GM13977 (cell line): ENCODE results near the gene PLA2G3.
"Not testable (repeated sequence)": the region's sequence is repeated elsewhere in the genome, so short reads cannot be mapped to it uniquely, and the experiment has no call there.

Experiments
- DNase-seq: peaks from one replicate; pipeline ENCODE4 v3.0.0; 2012; ENCODE audit warnings: low spot score
- in situ Hi-C: fragments of 300-500 bp; cut with MboI; formaldehyde crosslinking; loops from one replicate; pipeline ENCODE4 v1.12.0; 2022; ENCODE audit warnings: low sequenced_read_pairs, low pct_unique_long_range_greater_than_20kb, mixed read lengths, inconsistent platforms; ENCODE audit not compliant: unreplicated experiment
- TF ChIP-seq, protein P1 (sequence below): IDR thresholded peaks from 2 replicates; pipeline ENCODE4 v1.5.1; 2012; ENCODE audit warnings: mild to moderate bottlenecking, control low read depth; ENCODE audit not compliant: insufficient read depth; ENCODE audit errors: extremely low read depth, missing control alignments

The PLA2G3 gene

DNA sequence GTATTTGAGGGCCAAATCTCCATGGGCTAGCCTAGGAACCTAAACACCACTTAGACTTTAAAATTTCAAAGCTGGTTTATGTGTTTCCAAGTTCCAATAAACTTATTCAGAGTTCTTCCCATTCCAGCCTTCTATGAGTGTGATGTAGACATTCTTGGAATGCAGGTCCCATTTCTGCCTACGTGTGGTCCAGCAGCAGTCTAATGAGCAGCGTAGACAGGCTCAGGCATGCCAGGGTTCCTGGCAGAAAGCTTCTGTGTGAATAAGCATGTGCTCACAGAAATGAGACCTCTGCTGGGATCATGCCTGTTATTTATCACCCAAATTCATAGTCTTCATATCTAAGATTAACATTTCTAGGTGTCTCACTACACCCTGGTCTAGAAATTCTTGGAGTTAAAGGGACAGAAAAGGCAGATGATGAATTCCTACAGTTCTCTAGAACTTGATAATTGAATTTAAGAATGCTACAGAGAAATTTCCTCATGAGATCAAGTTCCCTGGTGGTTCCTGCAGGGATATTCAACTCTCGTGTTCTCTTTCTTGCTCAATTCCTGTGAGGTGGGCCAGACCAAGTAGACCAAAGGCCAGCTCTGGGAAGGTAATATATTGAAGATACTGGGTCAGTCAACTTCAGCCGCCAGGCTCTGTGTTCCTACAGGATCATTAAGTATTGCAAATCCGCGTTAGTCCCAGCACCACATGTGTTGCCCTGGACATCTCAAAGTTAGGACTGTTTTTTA, 37.3 kb upstream of the PLA2G3 start:
- no peak for DNase-seq
- in situ Hi-C loops: no loop called here
- TF ChIP-seq, protein P1, sequence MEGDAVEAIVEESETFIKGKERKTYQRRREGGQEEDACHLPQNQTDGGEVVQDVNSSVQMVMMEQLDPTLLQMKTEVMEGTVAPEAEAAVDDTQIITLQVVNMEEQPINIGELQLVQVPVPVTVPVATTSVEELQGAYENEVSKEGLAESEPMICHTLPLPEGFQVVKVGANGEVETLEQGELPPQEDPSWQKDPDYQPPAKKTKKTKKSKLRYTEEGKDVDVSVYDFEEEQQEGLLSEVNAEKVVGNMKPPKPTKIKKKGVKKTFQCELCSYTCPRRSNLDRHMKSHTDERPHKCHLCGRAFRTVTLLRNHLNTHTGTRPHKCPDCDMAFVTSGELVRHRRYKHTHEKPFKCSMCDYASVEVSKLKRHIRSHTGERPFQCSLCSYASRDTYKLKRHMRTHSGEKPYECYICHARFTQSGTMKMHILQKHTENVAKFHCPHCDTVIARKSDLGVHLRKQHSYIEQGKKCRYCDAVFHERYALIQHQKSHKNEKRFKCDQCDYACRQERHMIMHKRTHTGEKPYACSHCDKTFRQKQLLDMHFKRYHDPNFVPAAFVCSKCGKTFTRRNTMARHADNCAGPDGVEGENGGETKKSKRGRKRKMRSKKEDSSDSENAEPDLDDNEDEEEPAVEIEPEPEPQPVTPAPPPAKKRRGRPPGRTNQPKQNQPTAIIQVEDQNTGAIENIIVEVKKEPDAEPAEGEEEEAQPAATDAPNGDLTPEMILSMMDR: no peak

DNA sequence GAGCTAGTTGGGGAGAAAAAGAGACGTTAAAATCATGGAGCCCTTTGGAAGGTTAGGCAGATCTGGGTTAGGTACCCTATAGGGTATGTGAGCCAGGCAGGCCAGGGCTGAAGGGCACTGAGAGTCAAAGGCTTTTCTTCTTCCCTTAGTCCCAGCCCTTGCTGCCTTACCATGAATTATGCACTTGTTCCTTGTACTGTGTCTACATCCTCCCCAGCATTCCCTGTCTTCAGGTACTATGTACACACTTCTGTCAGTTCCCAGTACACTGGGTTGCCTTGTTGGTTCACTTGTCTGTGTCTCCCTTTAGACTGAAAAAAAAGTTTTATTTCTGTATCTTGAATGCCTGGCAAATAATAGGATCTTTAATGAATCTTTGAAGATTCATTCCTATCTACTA, 36.6 kb upstream of the PLA2G3 start:
- in situ Hi-C loops: no loop called here
- no peak for DNase-seq
- TF ChIP-seq, protein P1: no peak

DNA sequence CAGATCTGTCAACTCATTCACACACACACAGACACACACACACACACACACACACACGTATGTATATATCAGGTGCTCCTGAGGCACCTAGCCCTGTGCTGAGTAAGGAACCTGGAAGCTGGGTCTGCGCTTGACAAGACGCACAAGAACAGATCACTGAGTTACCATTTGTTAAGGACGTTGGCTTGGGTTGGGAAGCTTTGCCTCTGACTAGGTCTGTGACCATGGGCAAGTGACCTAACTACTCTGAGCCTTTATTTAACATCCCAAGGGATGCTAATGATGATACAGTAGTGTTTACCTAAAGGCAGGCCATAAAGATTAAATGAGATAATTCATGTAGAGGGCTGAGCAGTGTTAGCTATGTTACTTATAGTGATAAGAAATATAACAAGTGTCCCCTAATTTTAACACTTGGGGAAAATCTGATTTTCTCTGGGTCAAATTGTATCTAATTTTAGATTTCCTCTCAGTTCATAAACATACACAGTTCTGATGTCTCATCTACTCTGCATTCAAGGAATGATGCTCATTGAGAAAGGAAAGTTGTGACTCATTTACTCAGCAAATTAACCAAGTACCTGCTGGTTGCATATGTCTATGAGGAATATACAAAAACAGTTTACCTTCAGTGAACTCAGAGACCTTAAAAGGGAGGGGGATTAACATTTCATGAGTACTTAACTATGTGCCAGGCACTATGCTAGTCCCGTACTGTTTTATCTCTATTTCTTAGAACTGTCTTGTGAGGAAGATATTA, 33.3 kb upstream of the PLA2G3 start:
- in situ Hi-C loops: no loop called here
- TF ChIP-seq, protein P1: no peak
- DNase-seq: no peak

DNA sequence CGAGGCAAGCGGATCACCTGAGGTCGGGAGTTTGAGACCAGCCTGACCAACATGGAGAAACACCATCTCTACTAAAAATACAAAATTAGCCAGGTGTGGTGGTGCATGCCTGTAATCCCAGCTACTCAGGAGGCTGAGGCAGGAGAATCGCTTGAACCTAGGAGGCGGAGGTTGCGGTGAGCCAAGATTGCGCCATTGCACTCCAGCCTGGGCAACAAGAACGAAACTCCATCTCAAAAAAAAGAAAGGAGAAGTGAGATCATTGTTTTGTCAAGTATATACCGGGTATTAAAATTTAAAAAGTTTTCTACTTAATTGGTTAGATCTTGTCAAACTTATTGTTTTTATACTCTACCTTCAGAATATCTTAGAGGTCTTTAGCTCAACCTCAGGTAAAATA, 31.4 kb upstream of the PLA2G3 start:
- DNase-seq, in situ Hi-C loops: not testable (repeated sequence)

DNA sequence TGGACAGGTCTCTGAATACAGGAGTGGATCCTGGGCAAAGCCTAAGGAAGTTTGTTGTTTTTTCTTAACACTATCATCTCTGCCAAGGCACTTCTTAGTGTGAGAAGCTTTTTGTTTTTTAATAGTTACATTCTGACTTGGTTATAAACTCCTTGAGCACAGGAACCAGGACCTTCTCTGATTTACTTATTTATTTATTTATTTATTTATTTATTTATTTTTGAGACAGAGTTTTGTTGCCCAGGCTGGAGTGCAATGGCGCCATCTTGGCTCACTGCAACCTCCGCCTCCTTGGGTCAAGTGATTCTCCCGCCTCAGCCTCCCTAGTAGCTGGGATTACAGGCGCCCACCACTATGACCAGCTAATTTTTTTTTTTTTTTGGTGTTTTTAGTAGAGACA, 30.7 kb upstream of the PLA2G3 start:
- TF ChIP-seq, protein P1: no peak
- DNase-seq: no peak
- in situ Hi-C loops: no loop called here

DNA sequence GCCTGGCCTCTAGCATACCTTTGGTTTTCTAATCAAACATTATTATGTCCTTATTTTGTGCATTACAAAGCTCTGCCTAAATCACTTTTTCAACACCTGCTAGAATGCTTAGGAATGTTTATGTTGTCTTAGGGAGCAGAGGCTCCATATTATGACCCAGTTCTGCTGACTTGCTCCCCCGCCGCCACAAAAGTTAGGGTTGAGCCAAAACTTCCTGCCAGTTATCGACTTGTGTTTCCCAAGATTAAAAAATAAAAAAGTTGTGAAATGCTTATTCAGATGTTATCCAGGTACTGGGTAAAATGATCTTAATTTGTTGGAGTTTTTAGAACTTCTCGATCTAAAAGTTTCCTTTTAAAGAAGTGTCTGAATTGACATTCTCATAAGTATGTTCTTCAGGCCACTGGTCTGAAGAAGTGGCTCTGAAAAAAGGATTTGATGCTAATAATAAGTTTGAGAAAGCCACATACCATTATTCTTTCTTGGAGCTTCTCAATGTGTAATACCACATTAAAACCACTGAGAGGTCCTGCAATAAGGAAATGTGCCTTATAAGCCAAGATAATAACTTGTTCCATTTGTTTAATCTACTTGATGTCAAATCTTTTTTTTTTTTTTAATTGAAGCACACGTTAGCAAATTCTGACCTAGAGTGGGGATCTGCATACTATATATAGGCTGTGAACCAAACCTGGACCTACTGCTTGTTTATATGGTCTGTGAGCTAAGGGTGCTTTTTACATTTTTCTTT, 21.9 kb upstream of the PLA2G3 start:
- TF ChIP-seq, protein P1: no peak
- no peak for DNase-seq
- in situ Hi-C loops: no loop called here
